ENCODE results near the gene PITX1.

Gene PITX1

DNA sequence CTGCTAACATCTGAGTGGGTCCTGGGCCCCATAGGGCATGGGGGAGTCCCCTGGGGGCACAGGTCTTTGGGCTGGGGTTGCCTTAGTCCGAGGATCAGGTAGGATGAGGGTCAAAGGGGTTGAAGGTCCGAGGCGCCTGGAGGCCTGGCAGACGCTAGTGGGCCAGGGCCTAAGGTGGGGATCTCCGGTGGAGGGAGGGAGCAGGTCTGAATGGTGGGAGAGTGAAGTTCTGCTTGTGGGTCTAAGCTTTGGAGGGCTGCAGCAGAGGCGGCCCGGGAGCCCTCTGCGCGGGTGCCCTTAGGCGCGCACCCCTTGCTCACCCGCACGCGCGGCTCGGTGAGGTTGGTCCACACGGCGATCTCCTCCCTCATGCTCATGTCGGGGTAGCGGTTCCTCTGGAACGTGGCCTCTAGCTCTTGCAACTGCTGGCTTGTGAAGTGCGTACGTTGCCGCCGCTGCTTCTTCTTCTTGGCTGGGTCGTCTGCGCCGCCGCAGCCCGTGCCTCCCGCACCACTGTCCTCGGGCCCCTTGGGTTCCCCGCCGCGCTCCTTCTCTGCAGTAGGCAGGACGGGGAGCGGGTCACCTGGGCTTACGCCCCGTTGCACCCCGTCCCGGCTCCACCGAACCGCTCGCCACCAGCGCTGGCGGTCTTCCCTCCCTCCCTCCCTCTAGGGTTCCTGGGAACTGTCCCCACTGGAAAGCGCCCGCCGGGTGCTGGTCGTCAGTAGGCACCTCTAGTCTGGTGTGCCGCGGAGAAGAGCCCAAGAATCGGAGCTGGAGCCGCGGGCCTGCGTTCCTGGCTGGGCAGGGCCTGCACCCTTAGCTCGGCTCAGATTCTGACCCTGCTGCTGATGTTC, 2.8 kb downstream of the PITX1 start:
- in situ Hi-C loops (cut with HindIII; ENCODE audit: low sequenced_read_pairs) = no loop called here
- TF ChIP-seq, protein P1, sequence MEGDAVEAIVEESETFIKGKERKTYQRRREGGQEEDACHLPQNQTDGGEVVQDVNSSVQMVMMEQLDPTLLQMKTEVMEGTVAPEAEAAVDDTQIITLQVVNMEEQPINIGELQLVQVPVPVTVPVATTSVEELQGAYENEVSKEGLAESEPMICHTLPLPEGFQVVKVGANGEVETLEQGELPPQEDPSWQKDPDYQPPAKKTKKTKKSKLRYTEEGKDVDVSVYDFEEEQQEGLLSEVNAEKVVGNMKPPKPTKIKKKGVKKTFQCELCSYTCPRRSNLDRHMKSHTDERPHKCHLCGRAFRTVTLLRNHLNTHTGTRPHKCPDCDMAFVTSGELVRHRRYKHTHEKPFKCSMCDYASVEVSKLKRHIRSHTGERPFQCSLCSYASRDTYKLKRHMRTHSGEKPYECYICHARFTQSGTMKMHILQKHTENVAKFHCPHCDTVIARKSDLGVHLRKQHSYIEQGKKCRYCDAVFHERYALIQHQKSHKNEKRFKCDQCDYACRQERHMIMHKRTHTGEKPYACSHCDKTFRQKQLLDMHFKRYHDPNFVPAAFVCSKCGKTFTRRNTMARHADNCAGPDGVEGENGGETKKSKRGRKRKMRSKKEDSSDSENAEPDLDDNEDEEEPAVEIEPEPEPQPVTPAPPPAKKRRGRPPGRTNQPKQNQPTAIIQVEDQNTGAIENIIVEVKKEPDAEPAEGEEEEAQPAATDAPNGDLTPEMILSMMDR (IDR thresholded peaks at IDR 0.05; ENCODE audit: low read depth, low read length, missing control alignments) = no peak
- DNase-seq (ENCODE audit: low read depth) = no peak
- no peak overlapping the region for H3K4me3 ChIP-seq (ENCODE audit: low read depth, low read length)

DNA sequence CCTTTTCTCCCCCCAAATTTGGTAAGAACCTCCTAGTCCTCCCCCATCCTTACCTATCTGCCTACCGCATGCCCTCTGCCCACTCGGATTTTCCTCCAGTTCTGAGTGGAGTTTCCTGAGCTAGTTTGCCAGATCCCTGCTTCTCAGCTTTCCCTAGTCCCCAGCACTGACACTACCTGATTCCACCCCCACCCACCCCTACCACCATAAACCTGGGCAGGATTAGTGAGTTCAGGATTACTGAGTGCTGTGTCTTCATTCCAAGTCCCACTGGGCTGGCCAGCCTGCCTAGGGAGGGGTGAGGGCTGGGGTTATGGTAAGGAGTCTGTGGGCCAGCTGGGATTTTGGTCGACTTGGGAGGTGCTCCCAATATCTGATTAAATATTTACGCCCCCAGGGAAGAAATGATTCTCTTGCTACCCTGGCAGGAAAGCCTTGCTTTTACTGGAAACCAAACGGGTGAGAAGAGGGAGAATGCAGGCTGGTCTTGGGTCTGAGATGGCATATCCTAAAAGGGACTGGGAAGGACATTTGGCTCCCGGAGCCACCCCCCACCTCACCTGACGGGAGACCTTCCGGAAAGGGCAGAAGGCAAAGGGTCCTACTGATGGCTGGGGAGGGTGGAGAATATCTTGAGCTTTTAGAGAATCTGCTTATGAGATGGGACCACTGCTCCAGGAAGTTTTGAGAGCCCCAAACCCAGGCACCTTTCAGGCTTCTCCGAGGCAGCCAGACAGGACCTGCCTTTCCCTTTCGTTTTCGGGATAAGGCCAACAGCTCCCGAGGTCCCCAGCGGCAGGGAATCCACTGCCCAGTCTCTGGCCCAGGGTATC, 3.7 kb downstream of the PITX1 start:
- H3K4me3 ChIP-seq (ENCODE audit: low read depth, low read length) = no peak overlapping the region
- DNase-seq (ENCODE audit: low read depth) = no peak
- in situ Hi-C loops (cut with HindIII; ENCODE audit: low sequenced_read_pairs) = no loop called here
- TF ChIP-seq, protein P1 (IDR thresholded peaks at IDR 0.05; ENCODE audit: low read depth, low read length, missing control alignments) = no peak

DNA sequence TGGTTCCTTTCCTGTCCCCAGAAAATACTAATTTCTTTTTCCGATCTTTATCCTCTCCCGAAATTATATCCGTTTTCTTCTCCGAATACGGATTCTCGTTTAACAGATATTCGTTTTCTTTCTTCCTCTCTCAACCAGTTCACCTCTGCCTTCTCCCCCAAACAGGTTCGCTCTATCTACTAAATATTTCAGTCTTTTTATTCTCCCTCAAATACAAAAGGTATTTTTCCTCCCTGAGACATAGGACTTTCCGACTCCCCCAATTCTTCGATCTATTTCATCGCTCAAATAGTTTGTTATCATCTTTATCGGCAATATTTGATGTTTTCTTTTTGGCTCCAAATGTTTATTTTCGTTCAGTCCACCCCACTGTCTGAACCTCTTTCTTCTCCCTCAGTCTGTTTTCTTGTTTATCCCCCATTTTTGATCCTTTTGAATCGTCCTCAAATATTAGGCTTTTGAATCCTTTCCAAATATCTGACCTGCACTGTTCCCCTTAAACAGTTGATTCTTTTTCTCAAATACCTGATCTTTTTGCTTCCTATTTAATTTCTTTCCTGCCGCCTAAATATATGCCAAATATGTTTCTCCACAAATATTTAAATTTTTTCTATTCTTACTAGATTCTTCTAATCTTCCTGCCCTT, 4.4 kb downstream of the PITX1 start:
- DNase-seq (ENCODE audit: low read depth) = no peak
- TF ChIP-seq, protein P1 (IDR thresholded peaks at IDR 0.05; ENCODE audit: low read depth, low read length, missing control alignments) = no peak
- in situ Hi-C loops (cut with HindIII; ENCODE audit: low sequenced_read_pairs) = no loop called here
- H3K4me3 ChIP-seq (ENCODE audit: low read depth, low read length) = no peak overlapping the region

DNA sequence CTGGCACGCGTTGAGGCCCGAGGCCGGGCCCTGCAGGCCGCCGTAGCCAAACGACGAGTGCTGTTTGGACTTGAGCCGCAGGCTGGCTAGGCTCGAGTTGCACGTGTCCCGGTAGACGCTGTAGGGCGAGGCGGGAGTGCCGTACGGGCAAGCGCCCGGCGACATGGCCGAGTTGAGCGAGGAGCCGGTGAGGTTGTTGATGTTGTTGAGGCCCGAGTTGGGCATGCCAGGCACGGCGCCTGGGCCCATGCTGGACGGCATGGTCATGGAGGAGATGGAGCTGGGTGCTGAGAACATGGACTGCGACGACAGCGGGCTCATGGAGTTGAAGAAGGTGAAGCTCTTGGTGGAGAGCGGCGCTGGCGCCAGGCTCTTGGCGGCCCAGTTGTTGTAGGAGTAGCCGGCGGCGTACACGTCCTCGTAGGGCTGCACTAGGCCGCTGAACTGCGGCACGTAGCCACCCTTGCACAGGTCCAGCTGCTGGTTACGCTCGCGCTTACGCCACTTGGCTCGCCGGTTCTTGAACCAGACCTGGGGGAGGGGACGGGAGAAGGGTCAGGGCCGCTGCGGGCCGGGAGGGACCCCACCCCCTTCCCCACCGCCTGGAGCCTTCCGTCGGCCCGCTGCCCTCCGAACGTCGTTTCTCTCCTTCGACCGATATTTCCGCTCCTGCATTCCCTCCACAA, 5.1 kb downstream of the PITX1 start:
- TF ChIP-seq, protein P1 (IDR thresholded peaks at IDR 0.05; ENCODE audit: low read depth, low read length, missing control alignments) = no peak
- in situ Hi-C loops (cut with HindIII; ENCODE audit: low sequenced_read_pairs) = no loop called here
- DNase-seq (ENCODE audit: low read depth) = no peak

DNA sequence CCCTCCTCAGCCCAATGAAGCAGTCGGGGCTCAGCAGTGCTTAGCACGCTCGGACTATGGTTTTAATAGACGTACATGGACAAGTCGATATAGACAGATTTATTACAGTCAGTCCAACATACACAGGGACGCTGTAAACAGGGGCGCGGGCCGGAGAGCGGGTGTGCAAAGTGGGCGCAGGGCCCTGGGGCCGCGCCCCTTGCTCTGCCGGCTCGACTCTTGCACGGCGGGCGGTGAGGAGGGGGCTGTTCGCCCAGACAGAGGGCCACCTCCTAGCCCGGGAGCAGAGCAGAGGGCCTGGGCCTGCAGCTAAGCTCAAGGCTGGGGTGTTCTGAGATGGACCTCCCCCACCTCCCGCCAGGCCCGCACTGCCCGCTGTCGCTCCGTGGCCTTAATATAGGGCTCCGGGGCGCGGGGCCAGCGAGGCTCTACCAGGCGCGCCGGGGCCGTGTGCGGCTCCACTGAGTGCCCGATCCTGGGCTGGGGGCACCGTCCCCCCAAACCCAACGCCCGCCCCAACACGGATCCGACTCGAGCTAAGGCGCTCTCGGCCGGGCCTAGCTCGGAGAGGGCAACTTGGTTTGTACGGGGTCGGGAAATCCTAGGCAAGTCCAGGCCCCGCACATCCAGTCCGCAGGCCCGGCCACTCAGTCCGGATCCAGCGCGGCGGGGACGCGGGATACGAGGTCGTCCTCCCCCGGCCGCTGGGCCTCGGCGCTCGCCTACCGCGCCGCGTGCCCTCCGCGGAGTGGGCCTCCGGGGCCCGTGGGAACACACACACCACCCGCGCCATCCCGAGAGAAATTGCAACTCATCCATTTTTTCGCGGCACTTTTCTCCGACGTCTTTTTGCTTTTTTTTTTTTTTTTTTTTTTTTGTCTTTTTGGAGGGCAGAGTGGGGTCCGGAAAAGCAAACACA, 6.1 kb downstream of the PITX1 start:
- in situ Hi-C loops (cut with HindIII; ENCODE audit: low sequenced_read_pairs) = no loop called here
- DNase-seq (ENCODE audit: low read depth) = no peak
- H3K4me3 ChIP-seq (ENCODE audit: low read depth, low read length) = no peak overlapping the region
- TF ChIP-seq, protein P1 (IDR thresholded peaks at IDR 0.05; ENCODE audit: low read depth, low read length, missing control alignments) = no peak

More for the DNA sequence above, 5.1 kb downstream of the PITX1 start:
- no peak overlapping the region for H3K4me3 ChIP-seq (ENCODE audit: low read depth, low read length)
